ENCODE measurements around the gene TMEM164.

DNA sequence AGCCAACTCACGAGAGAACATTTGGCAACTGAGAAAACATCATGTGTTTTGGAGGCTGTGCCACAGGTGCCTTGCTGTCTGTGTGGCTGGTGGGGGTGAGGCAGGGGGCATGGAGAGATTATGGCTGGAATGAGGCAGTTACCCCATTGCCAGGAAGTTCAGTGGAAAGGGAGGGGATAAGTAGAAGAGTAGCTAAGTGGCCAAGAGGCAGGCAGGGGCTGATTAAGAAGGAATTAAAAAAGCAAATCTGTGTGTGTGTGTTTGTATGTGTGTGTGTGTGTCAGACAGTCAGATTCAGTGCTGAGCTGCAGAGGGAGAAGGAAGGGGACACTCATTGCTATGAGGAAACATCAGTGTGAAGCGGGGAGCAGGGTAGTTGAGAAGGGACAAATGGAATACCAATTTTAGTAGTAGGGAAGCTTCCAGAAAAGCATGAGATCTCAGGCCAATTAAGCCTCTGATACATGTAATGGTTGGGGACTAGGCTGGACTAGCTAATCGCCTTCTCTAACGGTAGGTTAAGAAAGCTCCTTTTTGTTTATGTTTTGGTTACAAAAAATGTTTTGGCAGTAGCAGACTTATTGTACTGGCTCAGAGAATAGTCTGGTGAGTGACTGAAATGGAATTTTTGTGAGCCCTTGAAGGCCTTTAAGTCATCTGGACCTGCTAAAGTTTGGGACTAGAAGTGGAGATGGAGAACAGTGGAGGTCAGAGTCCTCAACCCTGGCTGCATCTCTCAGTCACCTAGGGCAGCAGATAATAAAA, 18.5 kb downstream of the TMEM164 start:
- TF ChIP-seq, protein P1, sequence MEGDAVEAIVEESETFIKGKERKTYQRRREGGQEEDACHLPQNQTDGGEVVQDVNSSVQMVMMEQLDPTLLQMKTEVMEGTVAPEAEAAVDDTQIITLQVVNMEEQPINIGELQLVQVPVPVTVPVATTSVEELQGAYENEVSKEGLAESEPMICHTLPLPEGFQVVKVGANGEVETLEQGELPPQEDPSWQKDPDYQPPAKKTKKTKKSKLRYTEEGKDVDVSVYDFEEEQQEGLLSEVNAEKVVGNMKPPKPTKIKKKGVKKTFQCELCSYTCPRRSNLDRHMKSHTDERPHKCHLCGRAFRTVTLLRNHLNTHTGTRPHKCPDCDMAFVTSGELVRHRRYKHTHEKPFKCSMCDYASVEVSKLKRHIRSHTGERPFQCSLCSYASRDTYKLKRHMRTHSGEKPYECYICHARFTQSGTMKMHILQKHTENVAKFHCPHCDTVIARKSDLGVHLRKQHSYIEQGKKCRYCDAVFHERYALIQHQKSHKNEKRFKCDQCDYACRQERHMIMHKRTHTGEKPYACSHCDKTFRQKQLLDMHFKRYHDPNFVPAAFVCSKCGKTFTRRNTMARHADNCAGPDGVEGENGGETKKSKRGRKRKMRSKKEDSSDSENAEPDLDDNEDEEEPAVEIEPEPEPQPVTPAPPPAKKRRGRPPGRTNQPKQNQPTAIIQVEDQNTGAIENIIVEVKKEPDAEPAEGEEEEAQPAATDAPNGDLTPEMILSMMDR (IDR thresholded peaks at IDR 0.05; ENCODE audit: insufficient read depth, low read length), result no peak
- TF ChIP-seq POLR2AphosphoS5 (IDR thresholded peaks at IDR 0.05; ENCODE audit: low read depth), result no peak
- TF ChIP-seq, protein P2, sequence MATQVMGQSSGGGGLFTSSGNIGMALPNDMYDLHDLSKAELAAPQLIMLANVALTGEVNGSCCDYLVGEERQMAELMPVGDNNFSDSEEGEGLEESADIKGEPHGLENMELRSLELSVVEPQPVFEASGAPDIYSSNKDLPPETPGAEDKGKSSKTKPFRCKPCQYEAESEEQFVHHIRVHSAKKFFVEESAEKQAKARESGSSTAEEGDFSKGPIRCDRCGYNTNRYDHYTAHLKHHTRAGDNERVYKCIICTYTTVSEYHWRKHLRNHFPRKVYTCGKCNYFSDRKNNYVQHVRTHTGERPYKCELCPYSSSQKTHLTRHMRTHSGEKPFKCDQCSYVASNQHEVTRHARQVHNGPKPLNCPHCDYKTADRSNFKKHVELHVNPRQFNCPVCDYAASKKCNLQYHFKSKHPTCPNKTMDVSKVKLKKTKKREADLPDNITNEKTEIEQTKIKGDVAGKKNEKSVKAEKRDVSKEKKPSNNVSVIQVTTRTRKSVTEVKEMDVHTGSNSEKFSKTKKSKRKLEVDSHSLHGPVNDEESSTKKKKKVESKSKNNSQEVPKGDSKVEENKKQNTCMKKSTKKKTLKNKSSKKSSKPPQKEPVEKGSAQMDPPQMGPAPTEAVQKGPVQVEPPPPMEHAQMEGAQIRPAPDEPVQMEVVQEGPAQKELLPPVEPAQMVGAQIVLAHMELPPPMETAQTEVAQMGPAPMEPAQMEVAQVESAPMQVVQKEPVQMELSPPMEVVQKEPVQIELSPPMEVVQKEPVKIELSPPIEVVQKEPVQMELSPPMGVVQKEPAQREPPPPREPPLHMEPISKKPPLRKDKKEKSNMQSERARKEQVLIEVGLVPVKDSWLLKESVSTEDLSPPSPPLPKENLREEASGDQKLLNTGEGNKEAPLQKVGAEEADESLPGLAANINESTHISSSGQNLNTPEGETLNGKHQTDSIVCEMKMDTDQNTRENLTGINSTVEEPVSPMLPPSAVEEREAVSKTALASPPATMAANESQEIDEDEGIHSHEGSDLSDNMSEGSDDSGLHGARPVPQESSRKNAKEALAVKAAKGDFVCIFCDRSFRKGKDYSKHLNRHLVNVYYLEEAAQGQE (IDR thresholded peaks at IDR 0.05; ENCODE audit: insufficient replicate concordance, low read depth), result no peak
